ENCODE results near the gene IQCM.
"Not testable (repeated sequence)": the region's sequence is repeated elsewhere in the genome, so short reads cannot be mapped to it uniquely, and the experiment has no call there.

Gene IQCM

DNA sequence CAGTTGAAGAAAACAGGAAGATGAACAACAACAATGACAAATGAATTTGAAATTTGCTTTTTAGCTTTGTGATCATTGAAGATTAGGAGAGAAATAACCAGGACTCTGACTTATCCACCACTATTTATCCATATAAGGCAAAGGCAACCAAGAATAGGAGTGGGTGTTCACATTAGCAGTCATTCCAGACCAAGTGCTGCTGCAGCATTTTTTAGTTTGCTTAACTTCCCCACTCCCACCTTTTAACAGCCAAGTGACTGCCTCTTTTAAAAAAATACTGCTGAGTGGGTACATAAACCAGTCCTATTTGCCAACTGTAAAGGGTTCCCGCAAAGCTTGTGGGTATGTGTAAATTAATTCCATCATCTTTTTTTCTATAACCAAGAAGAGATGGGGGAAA lies 230.9 kb downstream of the IQCM start:
- DNase-seq (ENCODE audit: low read depth, low spot score): no peak

DNA sequence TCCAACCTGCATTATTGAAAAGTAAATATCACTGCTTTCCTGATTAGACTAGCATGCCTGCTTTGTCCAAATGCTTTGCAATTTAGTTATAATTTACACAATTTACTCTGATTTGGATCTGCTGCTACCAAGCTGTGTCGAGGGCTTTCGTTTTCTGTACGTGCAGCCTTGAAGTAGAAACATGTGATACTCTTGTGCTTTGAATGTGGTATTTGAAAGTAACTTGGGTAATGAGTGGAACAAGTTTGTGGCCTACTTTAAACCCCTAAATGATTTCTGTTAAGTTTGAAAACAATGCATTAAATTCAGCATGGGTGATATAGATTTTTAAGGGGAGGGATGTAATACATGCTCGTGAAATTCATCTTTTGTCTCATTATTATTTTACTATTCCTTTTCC lies 240.7 kb downstream of the IQCM start:
- DNase-seq (ENCODE audit: low read depth, low spot score): no peak

DNA sequence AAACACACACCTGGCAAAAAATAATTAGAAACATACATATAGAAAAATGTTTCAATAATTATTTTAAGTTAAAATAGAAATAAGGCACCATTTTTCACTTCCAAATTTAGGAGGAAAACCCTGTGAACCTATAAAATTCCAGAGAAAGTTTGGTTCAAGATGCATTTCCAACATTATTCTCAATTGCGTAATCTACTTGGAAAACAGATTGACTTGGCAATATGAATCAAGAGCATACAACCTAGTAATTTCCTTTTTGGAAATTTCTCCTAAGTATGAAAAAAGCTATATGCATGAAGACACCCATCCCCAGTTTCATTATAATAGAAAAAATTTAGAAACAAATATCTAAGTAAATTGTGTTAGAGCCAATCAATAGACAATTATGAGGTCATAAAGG lies 242.9 kb downstream of the IQCM start:
- DNase-seq (ENCODE audit: low read depth, low spot score): no peak

DNA sequence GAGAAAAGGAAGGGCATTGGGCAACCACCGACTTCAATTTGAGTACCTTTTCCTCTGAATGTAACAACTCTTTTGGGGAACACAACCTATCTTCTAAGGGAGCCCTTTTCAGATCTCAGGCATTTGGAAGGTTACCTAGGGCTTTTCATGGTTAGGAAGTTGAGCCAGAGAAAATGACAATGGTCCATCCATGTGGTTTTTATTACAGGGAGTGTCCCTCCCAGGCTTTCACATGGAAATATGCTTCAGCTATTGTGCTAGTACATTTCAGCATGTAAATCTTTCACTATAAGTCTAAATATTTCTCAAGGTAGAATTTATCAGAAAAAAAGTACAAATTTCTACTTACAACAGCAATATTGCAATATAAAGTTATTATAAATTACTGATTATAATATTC lies 259.8 kb downstream of the IQCM start:
- no peak for DNase-seq (ENCODE audit: low read depth, low spot score)

DNA sequence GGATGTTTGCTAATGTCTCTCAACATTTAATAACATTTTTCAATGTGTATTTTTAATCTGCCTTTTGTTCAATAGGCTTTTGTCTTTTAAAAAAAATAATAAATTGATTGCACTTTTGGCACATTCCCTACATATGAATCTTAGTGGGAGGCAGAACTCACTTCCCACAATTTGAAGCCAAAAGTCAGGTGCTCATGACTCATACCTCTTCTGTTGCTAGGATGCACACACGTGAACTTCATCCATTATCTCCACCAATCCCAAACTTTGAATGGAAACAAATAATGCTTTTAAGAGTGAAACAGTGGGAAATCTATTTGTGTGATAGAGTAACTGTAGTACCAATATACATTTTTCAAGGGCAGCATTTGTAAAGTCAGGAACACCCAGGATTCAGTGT lies 260.5 kb downstream of the IQCM start:
- no peak for DNase-seq (ENCODE audit: low read depth, low spot score)

DNA sequence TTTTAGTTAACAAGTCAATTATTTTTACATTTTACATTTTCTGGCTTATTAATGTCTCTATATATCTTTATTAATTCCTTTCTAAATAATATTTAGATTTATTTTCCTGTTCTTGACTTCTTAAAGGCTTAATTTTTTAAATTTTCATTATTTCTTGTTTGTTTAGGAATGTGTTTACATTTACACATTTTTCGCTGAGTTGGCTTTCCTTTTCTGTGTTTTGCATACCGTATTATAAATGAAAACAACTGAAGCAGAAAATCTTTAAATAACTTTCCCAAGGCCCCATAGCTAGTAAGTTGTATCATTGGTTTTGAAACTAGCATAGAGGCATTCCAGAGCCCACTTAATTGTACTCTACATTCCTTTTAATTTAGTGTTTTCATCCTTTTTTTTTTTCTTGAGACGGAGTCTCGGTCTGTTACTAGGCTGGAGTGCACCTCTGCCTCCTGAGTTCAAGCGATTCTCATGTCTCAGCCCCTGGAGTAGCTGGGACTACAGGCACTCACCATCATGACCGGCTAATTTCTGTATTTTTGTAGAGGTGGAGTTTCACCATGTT lies 261.6 kb downstream of the IQCM start:
- no peak for DNase-seq (ENCODE audit: low read depth, low spot score)

DNA sequence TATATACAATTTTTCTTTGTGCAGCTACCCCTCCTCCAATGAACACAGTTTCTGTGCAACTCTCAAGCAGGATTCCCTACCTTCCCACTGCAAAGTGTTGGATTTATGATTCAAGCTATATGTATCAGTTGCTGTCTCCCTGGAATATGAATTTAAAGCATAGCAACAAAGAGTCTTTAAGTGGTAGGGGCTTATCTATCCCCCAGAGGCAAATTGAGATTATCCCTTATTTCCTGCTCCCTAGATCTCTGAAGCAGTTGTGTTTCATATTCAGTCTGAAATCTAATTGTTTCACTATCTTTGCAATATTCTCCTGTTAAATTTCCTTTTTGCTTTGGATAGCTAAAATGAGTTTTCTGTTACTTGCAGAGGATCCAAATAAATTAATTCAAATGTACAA lies 263.0 kb downstream of the IQCM start:
- no peak for DNase-seq (ENCODE audit: low read depth, low spot score)

DNA sequence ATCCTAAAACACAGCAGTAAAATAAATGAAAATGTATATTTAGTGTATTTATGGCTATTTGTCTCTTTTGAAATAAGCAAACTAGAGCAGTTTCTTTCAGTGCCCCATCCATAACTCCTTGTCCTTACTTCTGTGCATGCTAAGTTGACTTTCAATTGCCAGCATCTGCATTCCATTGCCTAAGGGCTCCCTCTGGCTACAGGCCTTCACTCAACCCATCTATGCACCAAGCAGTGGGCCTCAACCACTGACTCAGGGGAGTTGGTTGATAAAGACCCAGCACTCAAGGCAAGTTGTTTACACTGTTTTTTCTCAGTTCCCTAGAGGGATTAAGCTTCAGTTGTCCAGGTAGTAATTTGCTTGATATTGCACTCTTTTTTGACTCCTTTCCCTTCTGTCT lies 265.7 kb downstream of the IQCM start:
- peak; percentile 69 for DNase-seq (ENCODE audit: low read depth, low spot score)

DNA sequence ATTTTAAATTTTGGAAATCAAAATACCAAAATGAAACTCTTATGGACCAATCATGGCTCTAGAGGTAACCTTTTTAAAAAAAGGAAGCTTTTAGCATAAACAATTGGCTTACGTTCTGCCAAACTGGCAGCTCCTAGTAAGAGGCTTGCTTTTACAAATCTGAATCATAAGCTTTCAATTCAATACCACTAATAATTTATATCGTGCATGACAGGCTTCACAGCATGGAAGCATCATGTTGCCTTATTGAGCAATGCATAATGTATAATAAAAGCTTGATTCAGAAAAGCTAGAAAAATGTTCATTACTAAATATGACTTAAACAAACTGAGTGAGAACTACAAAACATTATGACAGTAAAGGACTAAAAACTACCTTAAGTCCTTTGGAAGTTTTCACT lies 280.9 kb downstream of the IQCM start:
- no peak for DNase-seq (ENCODE audit: low read depth, low spot score)

DNA sequence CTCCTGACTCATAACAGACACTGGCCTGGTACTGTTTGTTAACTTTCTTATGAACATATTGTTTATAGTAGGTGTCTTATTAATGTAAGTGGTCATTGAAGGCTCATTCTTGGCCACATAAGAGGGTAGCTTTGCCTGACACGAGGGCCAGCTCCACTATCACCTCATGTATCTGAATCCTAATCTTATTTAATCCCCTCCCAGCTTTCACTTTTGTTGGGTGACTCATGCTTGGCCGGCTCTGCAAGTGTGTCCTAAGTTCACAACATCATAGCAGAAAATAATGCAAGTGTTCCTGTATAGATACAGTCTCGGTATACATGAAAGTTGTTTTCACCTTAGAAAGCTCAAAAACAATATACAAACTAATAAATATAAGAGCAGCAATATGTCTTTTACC lies 283.8 kb downstream of the IQCM start:
- no peak for DNase-seq (ENCODE audit: low read depth, low spot score)

DNA sequence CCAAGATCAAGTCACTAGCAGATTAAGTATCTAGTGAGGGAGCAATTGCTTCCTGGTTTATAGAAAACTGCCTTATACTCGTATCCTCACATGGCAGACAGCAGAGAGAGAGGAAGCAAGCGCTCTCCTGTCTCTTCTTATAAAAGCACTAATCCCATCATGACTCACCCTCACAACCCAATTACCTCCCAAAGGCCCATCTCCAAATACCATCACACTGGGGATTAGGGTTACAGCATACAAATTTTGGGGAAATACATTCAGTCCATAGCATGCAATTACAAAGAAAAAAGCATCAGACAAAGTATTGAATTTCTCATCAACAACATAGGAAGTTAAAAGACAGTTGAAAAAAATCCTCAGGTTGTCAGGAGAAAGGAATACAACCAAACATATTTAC lies 292.6 kb downstream of the IQCM start:
- no peak for DNase-seq (ENCODE audit: low read depth, low spot score)

DNA sequence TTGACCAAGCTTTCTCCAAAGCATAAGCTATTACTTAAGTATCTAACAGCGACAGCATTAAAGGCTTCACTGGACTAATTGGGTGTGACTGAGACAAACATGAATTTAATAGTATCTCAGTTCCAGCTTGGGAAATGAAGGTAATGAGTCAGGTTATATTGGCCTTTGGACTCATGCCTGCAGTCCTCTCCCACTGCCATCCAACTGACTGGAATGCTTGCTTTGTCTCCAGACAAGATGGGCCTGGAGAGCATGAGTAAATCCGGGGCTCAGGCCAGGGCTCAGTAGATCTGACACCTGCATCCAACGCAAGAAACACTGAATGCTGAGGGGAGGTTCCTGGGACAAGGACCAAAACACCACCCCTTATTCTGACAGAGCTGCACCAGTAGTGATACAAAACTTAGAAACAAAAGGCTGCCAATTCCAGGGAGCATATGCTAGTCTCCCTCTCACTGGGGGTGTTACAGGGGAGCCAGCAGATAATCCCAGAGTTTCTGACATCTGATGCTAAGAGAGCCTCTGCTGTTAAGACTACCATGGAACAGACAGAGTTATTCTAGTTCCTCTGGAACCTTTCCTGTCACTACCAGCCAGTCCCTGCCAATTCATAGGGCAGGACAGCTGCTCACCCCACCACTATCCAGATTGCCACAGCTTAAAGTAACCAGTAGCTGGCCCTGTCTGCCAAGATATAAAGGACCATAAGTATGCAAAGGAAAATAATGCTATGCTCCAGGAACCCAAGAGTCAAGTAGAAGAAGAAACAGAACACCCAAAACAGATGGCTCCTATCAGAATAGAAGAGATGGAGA lies 293.8 kb downstream of the IQCM start:
- no peak for DNase-seq (ENCODE audit: low read depth, low spot score)

DNA sequence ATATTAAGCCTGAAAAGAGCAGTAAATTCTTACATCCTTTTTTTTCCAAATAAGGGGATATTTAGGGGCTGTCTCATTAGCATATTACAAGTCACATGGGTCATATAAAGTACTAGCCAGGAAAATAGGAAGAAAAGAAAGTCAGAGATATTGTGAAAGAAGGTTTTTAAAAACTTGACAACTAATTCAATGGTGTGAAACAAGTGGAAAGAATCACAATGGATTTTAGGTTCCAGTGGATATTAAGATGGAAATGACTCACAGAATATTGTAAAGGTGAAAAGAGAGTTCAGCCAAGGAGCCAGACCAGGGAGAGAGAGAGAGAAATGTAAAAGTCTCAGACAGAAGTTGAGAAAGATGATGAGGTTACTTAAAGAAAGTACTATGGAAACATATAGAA lies 297.2 kb downstream of the IQCM start:
- no peak for DNase-seq (ENCODE audit: low read depth, low spot score)

DNA sequence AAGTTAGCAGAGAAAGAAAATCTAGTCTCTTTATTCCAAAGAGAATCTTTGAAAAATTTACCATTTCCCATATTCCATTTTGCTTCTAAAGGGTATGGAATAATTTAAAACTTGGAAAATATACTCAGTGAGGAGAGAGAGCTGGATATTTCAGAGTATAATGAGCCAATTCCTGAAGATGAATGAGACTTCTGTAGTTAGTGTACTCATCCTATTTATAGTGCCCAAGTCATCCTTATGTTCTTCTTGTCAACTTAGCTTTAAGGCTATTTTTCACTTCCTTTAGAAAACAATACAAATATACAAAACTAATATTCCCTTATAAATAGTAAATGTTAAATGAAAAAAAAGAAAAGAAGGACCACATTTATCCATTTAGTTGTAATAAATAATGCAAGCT lies 302.6 kb downstream of the IQCM start:
- DNase-seq (ENCODE audit: low read depth, low spot score): no peak

DNA sequence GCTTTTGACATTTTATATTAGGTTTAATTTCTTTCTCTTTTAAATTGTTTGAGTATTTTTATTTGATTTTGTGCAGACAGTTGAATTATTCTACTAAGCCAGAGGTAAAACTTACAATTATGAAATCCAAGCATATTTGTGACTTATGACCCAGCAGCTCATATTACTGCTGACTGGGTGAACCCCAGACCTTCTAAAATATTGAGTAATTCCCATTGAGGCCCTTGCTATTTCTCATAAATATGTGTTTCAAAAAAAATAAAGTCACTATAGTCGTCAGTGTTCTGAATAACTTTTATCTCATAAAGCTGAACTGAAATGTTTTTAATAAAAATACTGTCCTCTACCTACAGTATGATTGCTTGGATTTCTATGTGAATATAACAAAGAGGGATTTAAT lies 303.1 kb downstream of the IQCM start:
- DNase-seq (ENCODE audit: low read depth, low spot score): no peak

DNA sequence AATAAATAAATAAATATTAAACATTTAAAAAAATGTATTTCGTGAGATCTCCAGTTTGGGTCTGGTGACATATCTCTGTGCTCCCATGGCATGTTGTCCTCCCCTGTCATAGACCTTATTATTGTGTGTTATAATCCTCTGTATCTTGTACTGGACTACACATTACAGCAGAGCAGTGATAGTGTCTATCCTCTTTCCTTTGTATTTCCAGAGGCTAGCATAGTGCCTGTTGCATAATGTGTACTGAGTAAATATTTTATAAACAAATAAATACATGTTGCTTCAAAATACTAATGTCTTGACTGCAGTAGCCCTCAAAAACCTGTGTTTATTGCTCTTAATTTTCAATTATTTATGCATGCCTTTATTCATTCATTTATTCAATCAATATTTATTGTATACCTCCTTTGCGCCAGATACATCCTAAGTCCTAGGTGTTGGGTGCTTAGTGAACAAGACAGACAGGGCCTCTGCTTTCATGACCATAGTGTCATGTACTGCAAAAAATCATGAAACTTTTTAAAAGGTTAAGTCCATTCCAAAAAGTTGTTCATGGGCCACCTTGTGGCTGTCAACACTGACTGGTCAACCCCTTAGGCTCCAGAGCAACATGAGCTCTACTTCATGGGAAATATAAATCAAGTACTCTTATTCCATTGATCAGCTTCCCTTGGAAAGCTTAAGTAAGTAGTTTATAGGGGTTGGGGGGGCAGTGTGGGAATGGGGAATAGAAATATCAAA lies 303.9 kb downstream of the IQCM start:
- no peak for DNase-seq (ENCODE audit: low read depth, low spot score)

DNA sequence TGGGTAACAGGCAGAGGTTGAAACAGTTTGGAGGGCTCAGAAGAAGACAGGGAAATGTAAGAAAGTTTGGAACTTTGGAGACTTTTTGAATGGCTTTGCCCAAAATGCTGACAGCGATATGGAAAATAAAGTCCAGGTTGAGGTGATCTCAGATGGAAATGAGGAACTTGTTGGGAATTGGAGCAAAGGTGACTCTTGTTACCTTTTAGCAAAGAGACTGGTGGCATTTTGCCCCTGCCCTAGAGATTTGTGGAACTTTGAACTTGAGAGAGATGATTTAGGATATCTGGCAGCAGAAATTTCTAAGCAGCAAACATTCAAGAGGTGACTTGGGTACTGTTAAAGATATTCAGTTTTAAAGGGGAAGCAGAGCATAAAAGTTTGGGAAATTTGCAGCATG lies 308.3 kb downstream of the IQCM start:
- DNase-seq (ENCODE audit: low read depth, low spot score): not testable (repeated sequence)

DNA sequence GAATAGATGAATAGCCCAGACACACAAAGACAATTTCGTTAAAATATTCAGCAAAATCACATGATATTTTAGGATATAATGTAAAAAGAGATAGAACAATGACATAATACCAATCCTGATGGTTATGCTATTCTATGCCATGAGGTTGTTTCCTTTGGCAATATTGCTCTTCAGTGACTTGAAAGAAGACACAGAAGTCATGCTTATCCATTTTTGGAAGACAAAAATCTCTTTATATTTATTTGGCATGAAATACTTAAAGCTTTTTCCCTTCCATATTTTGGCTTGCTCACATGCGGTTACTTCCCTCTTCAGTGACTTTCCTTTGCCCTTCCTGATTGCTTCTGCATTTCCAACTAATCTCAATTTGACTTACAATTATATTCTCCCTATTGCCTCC lies 314.8 kb downstream of the IQCM start:
- DNase-seq (ENCODE audit: low read depth, low spot score): no peak

DNA sequence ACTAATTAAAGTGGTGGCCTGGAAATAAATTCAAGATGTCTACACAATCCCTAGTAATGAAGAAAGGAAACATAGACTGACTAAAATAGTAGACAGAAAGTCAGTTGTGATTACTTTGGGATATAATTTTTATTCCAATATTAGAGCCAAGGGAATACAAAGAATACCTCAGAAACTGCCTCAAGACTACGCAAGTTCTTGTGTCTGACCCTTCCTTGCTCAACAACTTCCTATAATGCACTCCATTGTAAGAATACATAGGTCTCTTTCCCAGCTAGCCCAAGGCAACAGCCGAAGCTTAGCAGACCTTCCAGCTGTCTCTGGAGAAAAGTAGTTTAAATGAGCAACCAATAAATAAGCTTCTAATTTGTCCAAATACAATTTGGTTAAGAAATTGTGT lies 315.9 kb downstream of the IQCM start:
- no peak for DNase-seq (ENCODE audit: low read depth, low spot score)

DNA sequence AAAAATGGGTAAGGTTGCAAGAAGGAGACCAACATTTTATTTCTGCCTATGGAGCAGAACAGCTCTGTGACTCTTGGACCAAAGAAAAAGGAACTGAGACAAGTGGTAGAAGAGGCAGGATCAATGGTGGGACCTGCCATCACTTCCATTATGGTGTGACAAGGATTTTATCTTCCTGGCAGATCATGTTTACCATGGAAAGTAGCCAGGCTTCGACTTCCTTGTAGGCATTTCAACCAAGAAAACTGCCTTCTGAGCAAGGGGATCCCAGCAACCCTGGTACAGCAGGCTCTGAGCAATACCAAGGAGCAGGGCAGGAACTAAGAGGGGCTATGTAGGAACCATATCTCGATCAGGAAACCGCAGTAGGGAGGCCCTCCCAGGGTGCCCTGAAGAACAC lies 317.4 kb downstream of the IQCM start:
- no peak for DNase-seq (ENCODE audit: low read depth, low spot score)

DNA sequence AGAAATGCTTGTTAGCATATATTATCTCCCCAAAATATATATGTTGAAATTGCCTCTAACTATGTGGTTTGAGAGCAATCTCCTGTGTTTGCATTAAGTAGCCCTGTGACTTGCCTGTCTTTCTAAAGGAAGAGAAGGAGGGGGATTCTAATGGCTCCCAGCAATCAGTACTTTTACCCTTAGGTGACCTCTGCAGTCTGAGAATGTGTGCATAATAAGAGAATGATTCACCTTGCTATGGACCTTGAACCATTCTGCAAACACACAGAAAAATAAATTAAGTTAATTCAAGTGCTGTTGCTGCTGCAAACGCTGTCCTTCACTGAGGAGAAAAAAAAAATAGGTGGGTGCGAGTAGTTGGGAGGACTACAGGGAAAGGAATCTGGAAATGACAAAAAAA lies 322.2 kb downstream of the IQCM start:
- DNase-seq (ENCODE audit: low read depth, low spot score): no peak

DNA sequence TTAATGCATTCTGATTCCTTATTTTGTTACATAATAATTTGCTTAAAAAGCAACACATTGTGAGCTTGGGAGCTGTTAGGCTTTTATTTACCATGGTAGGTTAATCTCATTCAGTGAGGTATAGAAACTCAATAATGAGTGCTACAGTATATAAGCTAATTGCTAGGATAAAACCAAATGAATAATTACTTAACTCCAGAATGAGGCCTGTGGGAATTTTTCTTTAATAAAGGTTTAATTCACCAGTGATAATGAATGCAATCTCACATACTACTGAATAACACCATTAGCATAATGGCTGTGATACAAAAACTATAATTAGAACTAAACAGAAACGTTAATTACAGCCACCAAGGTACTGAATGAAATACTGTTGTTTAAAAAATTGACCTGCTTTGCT lies 326.3 kb downstream of the IQCM start:
- no peak for DNase-seq (ENCODE audit: low read depth, low spot score)

DNA sequence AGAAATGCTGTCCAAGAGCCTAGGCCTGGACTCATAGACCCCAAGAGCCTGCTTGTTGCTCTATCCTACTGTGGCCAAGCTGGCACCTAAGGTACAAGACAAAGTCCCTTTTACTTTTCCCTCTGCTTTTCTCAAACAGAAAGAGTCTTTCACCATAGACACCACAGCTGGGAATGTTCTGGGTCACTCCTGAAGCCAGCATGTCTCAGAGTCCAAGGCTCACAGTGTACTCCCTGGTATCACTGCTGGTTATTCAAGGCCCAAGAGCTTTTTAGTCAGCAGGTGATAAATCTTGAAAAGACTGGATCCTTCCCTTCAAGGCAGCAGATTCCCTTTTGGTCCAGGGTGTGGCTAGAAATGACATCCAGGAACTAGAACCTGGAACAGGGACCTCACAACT lies 328.8 kb downstream of the IQCM start:
- DNase-seq (ENCODE audit: low read depth, low spot score): no peak

Data from ELF-1 (cell line).